K562 (cell line): Measurements from ENCODE around the gene PTP4A2. TPM values are rescaled to one million over a fixed set of nuclear protein-coding genes. Genes with fewer than 3 reads are reported as not detected.
A peak's percentile ranks its signal among the peaks of the same experiment; 100 is the strongest.

ENCODE experiments used
- ATAC-seq: fragments of 200-7000 bp; cut with Tn5 transposase; 3 replicates; pipeline ENCODE4 v1.9.1; 2020; ENCODE audit warnings: moderate library complexity
- BruUV-seq: library from RNA; stranded (reverse); fragments of 400-500 nt; replicated peaks from 2 replicates; lab custom pipeline; 2021; lab: Mats Ljungman, UMichigan
- CTCF ChIA-PET: fragments of 300-600 bp; formaldehyde crosslinking; extraction: SDS; loops from one replicate; lab custom pipeline; 2021; ENCODE audit warnings: low intra/inter-chr PET ratio; lab: Yijun Ruan, JAX
- POLR2A ChIA-PET: fragments of 300-600, 350-650 bp; sonication (Branson Sonifier 250); formaldehyde crosslinking; extraction: SDS; loops from one replicate; lab custom pipeline; 2021; ENCODE audit warnings: antibody characterized with exemption, inconsistent platforms; lab: Yijun Ruan, JAX
- DNase-seq, 4 experiments: peaks; one replicate each; pipeline versions ENCODE4 v3.0.0 to v3.0.0-alpha.2; 2011 to 2018; ENCODE audit warnings: low spot score in 3 of 4, mixed read lengths in 3 of 4; ENCODE audit errors: extremely low read depth in 1 of 4
- FAIRE-seq: peaks from 2 replicates; lab custom pipeline; 2011; peaks lifted over from hg19 to GRCh38; lab: Jason Lieb, UNC
- H2AFZ ChIP-seq: 2 replicates; pipeline ENCODE4 v1.6.0; 2011; ENCODE audit warnings: low read depth, low read length, control low read depth, inconsistent platforms
- H3K27ac ChIP-seq: fragments of 200-600 bp; 3 replicates; pipeline ENCODE4 v1.8.0; 2011; ENCODE audit warnings: low read depth, mild to moderate bottlenecking, control low read depth, inconsistent platforms, low read length, moderate library complexity, mixed read lengths; ENCODE audit errors: extremely low read depth
- H3K27me3 ChIP-seq, 2 experiments: fragments of 300-600 bp in 1 of 2; 2 replicates in 1 of 2; 3 replicates in 1 of 2; pipeline versions ENCODE4 v1.6.0 to v1.8.0; 2011; ENCODE audit warnings: inconsistent platforms in 2 of 2, low read length in 2 of 2, mild to moderate bottlenecking in 1 of 2, mixed read lengths in 1 of 2, moderate library complexity in 1 of 2; ENCODE audit not compliant: control insufficient read depth in 2 of 2, insufficient read depth in 2 of 2
- H3K36me3 ChIP-seq: fragments of 300-600 bp; 3 replicates; pipeline ENCODE4 v1.8.0; 2011; ENCODE audit warnings: mild to moderate bottlenecking, low read length, inconsistent platforms; ENCODE audit not compliant: control insufficient read depth, insufficient read depth
- H3K4me1 ChIP-seq, 2 experiments: fragments of 200-600 bp in 1 of 2; replicated peaks in 1 of 2; 2 replicates in 1 of 2; 3 replicates in 1 of 2; pipeline versions ENCODE4 v1.5.1 to v1.8.0; 2011; ENCODE audit warnings: inconsistent platforms in 2 of 2, low read length in 2 of 2, mild to moderate bottlenecking in 1 of 2, mixed read lengths in 1 of 2, moderate library complexity in 1 of 2; ENCODE audit not compliant: control insufficient read depth in 2 of 2, insufficient read depth in 2 of 2
- H3K4me2 ChIP-seq: 2 replicates; pipeline ENCODE4 v1.6.1; 2011; ENCODE audit warnings: low read length, control low read depth, inconsistent platforms, mixed read lengths; ENCODE audit not compliant: insufficient read depth
- H3K4me3 ChIP-seq: fragments of 200-600 bp; sonication (generic), shearing (Covaris generic); 2 replicates; pipeline ENCODE4 v1.5.1; 2016; ENCODE audit warnings: control low read depth, inconsistent platforms
- H3K79me2 ChIP-seq: fragments of 200-600 bp; 3 replicates; pipeline ENCODE4 v1.8.0; 2011; ENCODE audit warnings: low read length, inconsistent platforms; ENCODE audit not compliant: control insufficient read depth, insufficient read depth
- H3K9ac ChIP-seq, 2 experiments: 2 replicates each; pipeline versions ENCODE4 v1.6.0 to v1.6.1; 2011; ENCODE audit warnings: low read depth in 2 of 2, low read length in 2 of 2, control low read depth in 1 of 2, inconsistent platforms in 1 of 2, mild to moderate bottlenecking in 1 of 2, mixed read lengths in 1 of 2; ENCODE audit not compliant: insufficient read depth in 1 of 2
- H3K9me1 ChIP-seq: one replicate; pipeline ENCODE4 v1.6.0; 2011; ENCODE audit warnings: inconsistent platforms, mild to moderate bottlenecking, low read length, moderate library complexity; ENCODE audit not compliant: control insufficient read depth, insufficient read depth
- H3K9me3 ChIP-seq: replicated peaks from 2 replicates; pipeline ENCODE4 v1.5.1; 2011; ENCODE audit warnings: low read depth, low read length, inconsistent platforms; ENCODE audit not compliant: control insufficient read depth, insufficient read depth
- H4K20me1 ChIP-seq: replicated peaks from 2 replicates; pipeline ENCODE4 v1.6.1; 2011; ENCODE audit warnings: low read length, inconsistent platforms, mixed read lengths; ENCODE audit not compliant: control insufficient read depth, insufficient read depth
- ARID4B ChIP-seq: sonication (generic); formaldehyde crosslinking; IDR thresholded peaks from 2 replicates; pipeline ENCODE4 v1.8.0; 2022; ENCODE audit warnings: mild to moderate bottlenecking, missing genetic modification reagents
- FOXJ3 ChIP-seq: sonication (generic); formaldehyde crosslinking; IDR thresholded peaks from 2 replicates; pipeline ENCODE4 v1.4.0; 2020; ENCODE audit warnings: mild to moderate bottlenecking, missing genetic modification reagents
- WGBS: fragments of 100-300 bp; shearing (Covaris generic); methylation state at CpG from one replicate; pipeline ENCODE4 v1.1.6; 2016; ENCODE audit warnings: low coverage, mixed read lengths; ENCODE audit not compliant: insufficient coverage; ENCODE audit errors: missing lambda C conversion rate; 5-methylcytosine and 5-hydroxymethylcytosine counted together
- in situ Hi-C: fragments of 300-500 bp; cut with MboI; formaldehyde crosslinking; loops from 4 replicates; pipeline ENCODE4 v1.15.0; 2018; ENCODE audit warnings: inconsistent platforms, mixed read lengths
- intact Hi-C: fragments of 100-400 bp; cut with micrococcal nuclease; formaldehyde crosslinking; loops from 2 replicates; pipeline ENCODE4 v1.14.2; 2022
- polyA plus RNA-seq, 8 experiments: library from polyadenylated mRNA; depleted of rRNA in 4 of 8; stranded (reverse) in 5 of 8; unstranded in 3 of 8; fragments of >200 nt; fragmentation: Nextera tagmentation in 2 of 8; fragmentation: Illumina TruSeq in 1 of 8; extraction: Ambion mirVana in 2 of 8; extraction: Trizol in 1 of 8; gene quantifications; 2 replicates each; pipeline versions ENCODE4 v1.2.1 to v1.2.3, GENCODE V29; 2011 to 2014; ENCODE audit warnings: inconsistent platforms in 1 of 8, missing spikeins in 1 of 8
- total RNA-seq, 7 experiments: library from RNA; depleted of rRNA in 6 of 7; stranded (reverse); fragments of >200 nt in 6 of 7; fragmentation: Illumina TruSeq in 2 of 7; extraction: Trizol in 2 of 7; gene quantifications; 2 replicates each; pipeline versions ENCODE4 v1.2.1 to v1.2.3, GENCODE V29; 2011 to 2021; ENCODE audit warnings: low replicate concordance in 1 of 7

Gene PTP4A2
- total and polyA plus RNA-seq, 9 of the 15 experiments (the other 6 are each of a cell fraction or from before 2014, with no cell fraction given): 197 to 870 (median 480) TPM

- in situ Hi-C loops: no loop called here
- no peaks in the 10 kb centered on the region for H3K36me3 ChIP-seq
- no peak for FAIRE-seq
- intact Hi-C loops: no loop called here
- no peak for DNase-seq
- CTCF ChIA-PET: interaction anchor here (0.6 to 0.8 kb wide), 2 partner anchors 23 to 26 kb away, joined by 3 to 4 read pairs; no protein-coding TSS in a partner anchor
- ATAC-seq: no peak
- no peak overlapping the region for H3K27ac ChIP-seq
- H4K20me1 ChIP-seq: no peaks in the 10 kb centered on the region
- POLR2A ChIA-PET: interaction anchor here (0.6 to 1.5 kb wide), 2 partner anchors 10 to 719 kb away, joined by 3 read pairs; no protein-coding TSS in a partner anchor
- TF ChIP-seq FOXJ3 (CRISPR knock-in tag) (no peak), ARID4B (CRISPR knock-in tag) (peak; percentile 34; the same call in 1 of the 2 replicates)
- WGBS: 48% methylated on average over 10 of the region's 10 CpGs
- H3K9me1 ChIP-seq: no peaks in the 10 kb centered on the region
- H3K79me2 ChIP-seq: no peaks in the 10 kb centered on the region
- no peaks in the 10 kb centered on the region for H3K27me3 ChIP-seq
- BruUV-seq: no TSS peak
- no peak overlapping the region for H3K9ac ChIP-seq
- H3K9me3 ChIP-seq: no peaks in the 10 kb centered on the region
- H3K4me3 ChIP-seq: no peak overlapping the region
- H2AFZ ChIP-seq: peak overlapping the region; percentile 22
- H3K4me1 ChIP-seq: peaks cover 0 to 5% of the 10 kb centered on the region in 2 experiments; a peak in 3 of 5 replicates
- no peak overlapping the region for H3K4me2 ChIP-seq
Measured at GRCh38 chr1:31980835-31981455, 42.8 kb upstream of the PTP4A2 start.
